GM19397 (cell line): ENCODE measurements around the gene JADE1.
A peak's percentile ranks its signal among the peaks of the same experiment; 100 is the strongest.

Experiments
- ATAC-seq: cut with Tn5 transposase; IDR thresholded peaks from one replicate; pipeline ENCODE4 v1.9.1; 2021; ENCODE audit warnings: mild to moderate bottlenecking, moderate library complexity; ENCODE audit not compliant: unreplicated experiment

JADE1 gene

DNA sequence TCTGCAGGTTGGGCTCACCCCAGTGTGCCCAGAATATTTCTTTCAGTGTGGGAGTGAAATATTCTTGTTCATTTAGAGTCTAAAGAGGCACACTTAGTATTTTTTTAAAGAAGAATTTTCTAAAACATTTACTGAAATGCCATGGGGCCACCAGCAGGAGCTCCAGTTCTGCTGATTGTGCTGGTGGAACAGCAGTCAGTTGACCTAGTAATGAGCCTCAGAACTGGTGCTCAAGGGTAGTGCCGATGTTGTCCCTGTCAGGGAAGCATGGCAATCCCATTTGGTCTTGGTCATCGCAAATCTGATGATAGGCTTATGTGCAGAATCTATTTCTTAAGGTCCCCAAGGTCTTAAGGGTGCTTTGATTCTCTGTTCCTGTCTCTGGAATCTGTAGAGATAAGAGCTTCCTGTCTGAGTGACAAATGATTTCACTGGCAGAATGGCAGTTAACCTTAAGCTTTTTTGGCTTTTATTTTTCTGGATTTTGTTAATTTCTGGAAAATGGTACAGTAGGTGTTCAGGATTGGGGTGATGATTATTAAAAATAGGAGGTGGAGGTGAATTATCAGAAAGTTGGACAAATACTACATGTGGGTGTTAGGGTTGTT is 31.3 kb downstream of the JADE1 start:
- no peak for ATAC-seq

- ATAC-seq = no peak
Observed at GRCh38 chr4:128841402-128841801, 31.9 kb downstream of the JADE1 start.

- no peak for ATAC-seq
Observed at GRCh38 chr4:128844931-128845330, 35.4 kb downstream of the JADE1 start.

DNA sequence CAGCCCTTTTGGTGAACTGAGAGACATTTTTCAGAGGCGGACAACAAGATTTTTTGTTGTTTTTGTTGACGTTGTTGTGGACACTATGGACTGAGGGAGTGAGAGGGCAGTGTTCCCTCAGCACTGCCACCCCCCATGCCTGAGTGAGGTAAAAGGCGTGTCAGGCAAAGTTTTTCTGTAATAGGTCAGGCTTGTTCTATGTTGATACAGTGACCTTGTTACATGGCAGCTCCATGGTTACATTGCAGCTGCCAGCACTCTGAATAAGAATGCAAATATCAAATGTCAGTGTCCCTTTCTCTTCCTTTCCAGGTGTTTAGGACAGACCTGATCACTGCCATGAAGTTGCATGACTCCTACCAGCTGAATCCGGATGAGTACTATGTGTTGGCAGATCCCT is 36.6 kb downstream of the JADE1 start:
- ATAC-seq = no peak

DNA sequence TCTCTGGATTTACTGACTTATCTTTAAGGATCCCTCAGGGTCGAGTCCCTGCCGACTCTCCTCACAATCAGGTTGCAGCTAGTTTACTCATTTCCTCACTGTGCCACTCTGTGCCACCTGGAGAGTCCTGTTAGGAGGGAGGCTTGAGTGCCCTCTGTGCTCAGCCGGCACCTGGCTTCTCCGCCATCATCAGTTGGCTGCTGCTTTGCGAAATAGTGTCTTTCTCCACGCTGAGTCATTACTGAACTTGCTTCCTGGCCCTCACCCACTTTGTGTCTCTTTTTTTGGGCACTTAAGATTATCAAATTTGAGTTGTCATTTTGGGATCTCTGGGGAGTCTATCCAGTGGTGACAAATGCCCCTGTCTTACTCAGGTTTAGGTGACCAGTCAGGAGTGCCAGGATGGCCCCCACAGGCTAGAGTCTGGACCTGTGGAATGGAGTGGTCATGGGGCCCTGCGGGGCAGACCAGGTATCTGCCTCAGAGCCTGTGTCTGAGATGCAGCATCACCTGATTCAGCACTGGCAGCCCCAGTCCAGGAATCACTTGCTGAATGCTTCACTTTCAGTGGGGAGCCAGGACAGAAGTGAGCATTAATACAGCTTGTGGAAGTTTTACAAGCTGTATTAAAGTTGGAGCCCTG is 37.7 kb downstream of the JADE1 start:
- no peak for ATAC-seq

DNA sequence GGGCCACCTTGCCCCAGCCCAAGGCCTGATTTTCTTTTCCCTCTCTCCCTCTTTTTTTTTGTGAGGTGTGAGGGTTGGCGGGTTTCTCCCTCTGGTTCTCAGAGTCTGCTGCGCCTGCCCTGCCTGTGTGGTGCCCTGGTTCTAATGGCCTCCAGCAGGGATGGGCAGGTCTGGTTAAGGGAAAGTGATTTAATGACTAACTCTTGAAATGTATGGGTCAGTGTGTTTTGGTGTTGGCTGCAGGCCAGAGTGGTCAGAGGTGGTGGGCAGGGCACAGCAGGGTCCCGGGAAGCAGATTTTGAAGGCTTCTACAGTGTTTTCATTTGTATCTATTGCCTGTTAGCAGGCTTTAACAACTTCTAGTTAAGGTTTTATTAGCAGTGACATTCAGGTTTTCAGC is 39.0 kb downstream of the JADE1 start:
- ATAC-seq = no peak

GRCh38 chr4:128850252-128850651 is 40.8 kb downstream of the JADE1 start:
- no peak for ATAC-seq

- ATAC-seq = no peak
Observed at GRCh38 chr4:128853741-128854140, 44.2 kb downstream of the JADE1 start.

- peak; percentile 72 for ATAC-seq
Observed at GRCh38 chr4:128854433-128854832, 44.9 kb downstream of the JADE1 start.

GRCh38 chr4:128855621-128856020 is 46.1 kb downstream of the JADE1 start:
- no peak for ATAC-seq

DNA sequence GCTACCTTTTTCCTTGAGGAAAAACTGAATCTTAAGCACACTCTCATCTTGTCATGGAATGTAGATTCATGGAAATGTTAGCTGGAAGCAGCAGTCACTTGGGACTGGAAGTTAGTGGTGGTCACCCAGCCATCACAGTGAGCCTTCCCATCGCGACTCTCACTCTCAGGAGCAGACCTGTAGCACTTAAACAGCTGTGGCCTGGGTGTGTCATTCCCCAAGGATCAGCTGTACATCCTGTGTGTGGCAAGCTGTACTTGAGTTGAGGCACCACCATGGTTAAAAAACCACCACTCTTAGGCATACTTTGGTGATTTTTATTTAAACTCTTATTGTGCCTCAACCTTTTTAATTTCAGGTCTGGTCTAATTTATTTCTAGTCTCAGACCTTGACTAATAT is 46.7 kb downstream of the JADE1 start:
- ATAC-seq = no peak

DNA sequence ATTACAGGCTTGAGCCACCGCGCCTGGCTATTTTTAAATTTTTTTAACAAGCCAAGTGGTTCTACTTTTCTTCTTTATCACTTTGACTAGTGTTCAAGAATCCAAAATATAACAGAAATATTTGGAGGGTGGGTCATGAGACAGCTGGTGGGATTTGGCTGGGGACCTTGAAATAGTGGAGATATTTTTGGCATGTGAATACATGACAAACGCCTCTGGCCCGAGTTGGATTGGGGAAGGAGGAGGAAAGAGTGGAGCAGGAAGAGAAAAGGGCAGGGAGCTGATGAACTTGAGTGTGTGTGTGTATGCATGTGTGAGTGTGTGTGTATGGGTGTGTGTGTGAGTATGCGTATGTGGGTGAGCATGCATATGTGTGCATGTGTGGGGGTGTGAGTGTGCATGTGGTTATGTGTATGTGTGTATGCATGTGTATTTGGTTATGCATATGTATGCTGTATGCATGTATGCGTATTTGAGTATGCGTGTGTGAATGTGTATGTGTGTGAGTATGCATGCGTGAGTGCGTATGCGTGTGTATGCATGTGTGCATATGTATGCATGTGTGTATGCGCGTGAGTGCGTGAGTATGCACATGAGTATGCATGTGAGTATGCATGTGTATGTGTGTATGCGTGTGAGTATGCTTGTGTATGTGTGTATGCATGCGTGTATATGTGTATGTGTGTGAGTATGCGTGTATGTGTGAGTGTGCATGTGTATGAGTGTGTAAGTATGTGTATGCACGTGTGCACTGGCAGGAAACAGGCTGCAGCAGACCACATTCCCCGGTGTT is 49.6 kb downstream of the JADE1 start:
- ATAC-seq = no peak

DNA sequence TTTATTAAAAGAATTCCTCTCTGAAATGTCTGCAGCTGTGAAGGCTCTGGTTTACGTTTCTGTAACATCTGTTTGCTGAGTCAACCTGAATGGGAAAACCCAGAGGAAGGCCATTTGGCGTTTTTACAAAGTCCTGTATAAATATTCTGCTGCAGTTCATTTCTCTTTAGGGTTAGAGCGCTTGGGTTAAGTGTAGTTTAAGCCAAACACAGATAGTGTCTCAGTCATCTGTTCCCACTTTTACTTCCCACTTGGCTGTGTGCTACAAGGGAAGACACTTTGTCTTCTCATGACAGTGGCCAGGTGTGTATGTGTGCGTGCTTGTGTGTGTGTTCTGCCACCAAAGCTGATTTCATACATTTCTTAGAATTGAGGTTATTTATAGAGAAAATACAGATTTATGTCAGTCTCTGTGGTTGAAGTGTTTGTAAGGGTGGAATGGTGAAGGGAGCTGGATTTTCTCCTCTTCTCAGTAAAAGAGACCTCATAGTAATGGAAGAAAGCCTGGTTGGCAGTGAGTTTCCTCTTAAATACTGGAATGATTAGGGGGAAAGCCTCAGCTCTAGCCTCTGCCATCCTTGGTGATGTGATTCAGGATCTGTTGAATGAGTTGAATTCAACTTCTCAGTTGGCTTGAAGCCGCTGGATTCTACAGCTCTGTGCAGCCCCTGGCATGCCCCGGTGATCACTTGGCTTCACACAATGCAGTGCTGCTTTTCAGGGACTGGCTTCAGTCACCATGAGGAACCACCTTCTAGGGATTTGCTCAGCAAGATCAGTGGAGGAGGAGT is 50.6 kb downstream of the JADE1 start:
- no peak for ATAC-seq

GRCh38 chr4:128861856-128862518 is 52.5 kb downstream of the JADE1 start:
- ATAC-seq = peak; percentile 49

- peak; percentile 63 for ATAC-seq
Observed at GRCh38 chr4:128862608-128863311, 53.3 kb downstream of the JADE1 start.

GRCh38 chr4:128863312-128864075 is 54.0 kb downstream of the JADE1 start:
- no peak for ATAC-seq

- no peak for ATAC-seq
Observed at GRCh38 chr4:128865132-128865531, 55.6 kb downstream of the JADE1 start.

DNA sequence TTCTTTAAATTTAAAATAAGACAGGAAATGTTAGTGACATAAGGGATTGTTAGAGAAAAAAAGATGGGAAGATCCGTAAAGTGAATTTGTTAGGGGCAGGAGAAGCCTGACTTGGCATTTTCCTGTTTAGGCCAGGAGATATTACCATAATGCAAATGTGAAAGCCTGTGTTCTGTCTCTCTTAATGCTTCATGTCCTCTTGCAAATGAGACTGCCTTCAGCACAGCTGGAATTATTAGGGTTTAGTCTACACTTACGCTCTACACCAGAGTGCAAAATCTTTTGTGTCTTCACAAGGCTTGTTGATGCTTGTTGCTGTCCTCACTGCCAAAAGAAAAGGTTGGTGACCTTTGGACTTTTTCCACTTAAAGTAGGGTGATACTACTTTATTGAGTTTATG is 56.8 kb downstream of the JADE1 start:
- no peak for ATAC-seq

- no peak for ATAC-seq
Observed at GRCh38 chr4:128866691-128867090, 57.2 kb downstream of the JADE1 start.
